OCI-LY3 (cell line): ENCODE measurements around the gene ZNF121.

Experiments
- H2AFZ ChIP-seq: fragments of 200-600, 300-600 bp; shearing (Covaris generic); 2 replicates; pipeline ENCODE4 v1.6.0; 2014; ENCODE audit warnings: antibody characterized with exemption, low read depth, low read length
- H3K27ac ChIP-seq: fragments of 200-600, 300-600 bp; sonication (generic); 2 replicates; pipeline ENCODE4 v1.5.1; 2014; ENCODE audit warnings: mild to moderate bottlenecking, low read length, moderate library complexity, mixed read lengths
- H3K27me3 ChIP-seq: fragments of 200-600, 300-600 bp; sonication (generic); 2 replicates; pipeline ENCODE4 v1.6.1; 2014; ENCODE audit warnings: low read depth, low read length, mixed read lengths
- H3K36me3 ChIP-seq: fragments of 200-600, 300-600 bp; sonication (generic); replicated peaks from 2 replicates; pipeline ENCODE3; 2014; ENCODE audit warnings: low read depth, low read length, mixed read lengths
- H3K4me1 ChIP-seq: fragments of 300-600, 200-600 bp; sonication (generic); 2 replicates; pipeline ENCODE4 v1.6.1; 2014; ENCODE audit warnings: low read length, mixed read lengths
- H3K4me2 ChIP-seq: fragments of 200-600, 300-600 bp; sonication (generic); 2 replicates; pipeline ENCODE4 v1.6.1; 2014; ENCODE audit warnings: low read length, mixed read lengths
- H3K4me3 ChIP-seq: fragments of 300-600, 200-600 bp; sonication (generic); 2 replicates; pipeline ENCODE4 v1.5.1; 2014; ENCODE audit warnings: antibody characterized with exemption, mild to moderate bottlenecking, low read length, moderate library complexity
- H3K79me2 ChIP-seq: fragments of 300-600, 200-600 bp; shearing (Covaris generic); 2 replicates; pipeline ENCODE4 v1.6.1; 2014; ENCODE audit warnings: mild to moderate bottlenecking, low read length, mixed read lengths
- H3K9ac ChIP-seq: fragments of 300-600, 200-600 bp; shearing (Covaris generic); 2 replicates; pipeline ENCODE4 v1.6.0; 2014; ENCODE audit warnings: mild to moderate bottlenecking, low read length, moderate library complexity
- H3K9me3 ChIP-seq: fragments of 200-600, 300-600 bp; shearing (Covaris generic); 2 replicates; pipeline ENCODE4 v1.6.1; 2014; ENCODE audit warnings: low read length, mixed read lengths; ENCODE audit not compliant: insufficient read depth
- H4K20me1 ChIP-seq: fragments of 200-600, 300-600 bp; sonication (generic); 2 replicates; pipeline ENCODE4 v1.6.1; 2016; ENCODE audit warnings: low read length, mixed read lengths; ENCODE audit not compliant: insufficient read depth
- CTCF ChIP-seq: fragments of 200-600, 300-600 bp; sonication (generic); IDR thresholded peaks from 2 replicates; pipeline ENCODE4 v1.5.1; 2014; ENCODE audit warnings: antibody characterized with exemption, low read length, low read depth
- EZH2phosphoT487 ChIP-seq: fragments of 200-600 bp; shearing (Covaris generic); IDR thresholded peaks from 2 replicates; pipeline ENCODE4 v1.6.1; 2018; ENCODE audit warnings: antibody characterized with exemption, mixed run types, low read depth

ZNF121 gene

GRCh38 chr19:9523885-9524474, 60.3 kb downstream of the ZNF121 start:
- Histone ChIP-seq H3K4me1 (no peaks in the 10 kb centered on the region), H3K27me3 (no peaks in the 10 kb centered on the region), H4K20me1 (no peaks in the 10 kb centered on the region), H3K9ac (no peak overlapping the region), H3K4me3 (no peak overlapping the region), H2AFZ (no peak overlapping the region), H3K27ac (no peak overlapping the region), H3K36me3 (peaks cover 49% of the 10 kb centered on the region), H3K4me2 (no peak overlapping the region), H3K79me2 (no peaks in the 10 kb centered on the region), H3K9me3 (peaks cover 52% of the 10 kb centered on the region)
- TF ChIP-seq EZH2phosphoT487 (no peak), CTCF (no peak)
